Erythroblast (primary cell): ENCODE results near the gene TK2.

Experiments used
- GATA1 ChIP-seq: IDR thresholded peaks from 2 replicates; pipeline ENCODE4 v1.6.1; 2011; ENCODE audit warnings: low read depth, mild to moderate bottlenecking, control low read depth, low read length, moderate library complexity
- POLR2A ChIP-seq: IDR thresholded peaks from 2 replicates; pipeline ENCODE4 v1.6.1; 2011; ENCODE audit warnings: mild to moderate bottlenecking, low read length

GRCh38 chr16:66494916-66495315 is 55.0 kb downstream of the TK2 start:
- TF ChIP-seq POLR2A: no peak
- TF ChIP-seq GATA1: no peak
